Fibroblast of lung (primary cell): ENCODE measurements around the gene PDZD2. TPM values are rescaled to one million over a fixed set of nuclear protein-coding genes. Genes with fewer than 3 reads are reported as not detected.

Experiments
- DNase-seq, 2 donors: peaks; one replicate each; pipeline versions ENCODE4 v3.0.0 to v3.0.0-alpha.2; 2010; ENCODE audit warnings: low read depth in 2 of 2
- H2AFZ ChIP-seq: 2 replicates; pipeline ENCODE4 v1.5.1; 2012; ENCODE audit warnings: low read length, control low read depth, inconsistent platforms
- H3K27ac ChIP-seq: 2 replicates; pipeline ENCODE4 v1.5.1; 2011; ENCODE audit warnings: low read length, control low read depth; ENCODE audit not compliant: insufficient read depth
- H3K27me3 ChIP-seq: 2 replicates; pipeline ENCODE4 v1.5.1; 2011; ENCODE audit warnings: mild to moderate bottlenecking, low read length; ENCODE audit not compliant: control insufficient read depth, insufficient read depth
- H3K36me3 ChIP-seq: 2 replicates; pipeline ENCODE4 v1.5.1; 2011; ENCODE audit warnings: low read length; ENCODE audit not compliant: control insufficient read depth, insufficient read depth
- H3K4me1 ChIP-seq: 2 replicates; pipeline ENCODE4 v1.5.1; 2011; ENCODE audit warnings: low read length; ENCODE audit not compliant: control insufficient read depth, insufficient read depth; ENCODE audit errors: extremely low read depth
- H3K4me2 ChIP-seq: 2 replicates; pipeline ENCODE4 v1.5.1; 2011; ENCODE audit warnings: low read length, control low read depth; ENCODE audit not compliant: insufficient read depth; ENCODE audit errors: extremely low read depth
- H3K4me3 ChIP-seq, 4 experiments: fragments of 200-600 bp in 1 of 4; sonication (generic) in 1 of 4; replicated peaks in 1 of 4; 2 replicates each; pipeline ENCODE4 v1.5.1; 2011 to 2016; ENCODE audit warnings: low read length in 4 of 4, low read depth in 3 of 4, mild to moderate bottlenecking in 3 of 4, control low read depth in 2 of 4, inconsistent platforms in 1 of 4, mixed read lengths in 1 of 4; ENCODE audit not compliant: insufficient read depth in 1 of 4; ENCODE audit errors: control extremely low read depth in 1 of 4
- H3K79me2 ChIP-seq: 2 replicates; pipeline ENCODE4 v1.5.1; 2012; ENCODE audit warnings: mild to moderate bottlenecking, low read length, inconsistent platforms; ENCODE audit not compliant: control insufficient read depth, insufficient read depth
- H3K9ac ChIP-seq: 2 replicates; pipeline ENCODE4 v1.5.1; 2011; ENCODE audit warnings: mild to moderate bottlenecking, low read length, control low read depth; ENCODE audit not compliant: insufficient read depth
- H3K9me3 ChIP-seq: 2 replicates; pipeline ENCODE4 v1.5.1; 2012; ENCODE audit warnings: low read depth, low read length; ENCODE audit not compliant: control insufficient read depth, insufficient read depth
- H4K20me1 ChIP-seq: 2 replicates; pipeline ENCODE4 v1.5.1; 2011; ENCODE audit warnings: low read length; ENCODE audit not compliant: control insufficient read depth, insufficient read depth; ENCODE audit errors: extremely low read depth
- EZH2 ChIP-seq: IDR thresholded peaks from 2 replicates; pipeline ENCODE4 v1.5.1; 2012; ENCODE audit warnings: low read length, control low read depth, mild to moderate bottlenecking; ENCODE audit errors: missing control alignments
- polyA plus RNA-seq, 2 donors: library from polyadenylated mRNA; depleted of rRNA in 1 of 2; stranded (reverse) in 1 of 2; unstranded in 1 of 2; fragments of >200 nt; gene quantifications; 2 replicates each; pipeline ENCODE4 v1.2.1, GENCODE V29; 2011 to 2012; ENCODE audit warnings: missing spikeins in 1 of 2
- total RNA-seq: library from RNA; depleted of rRNA; stranded (reverse); fragments of >200 nt; gene quantifications from 2 replicates; pipeline ENCODE4 v1.2.1, GENCODE V29; 2014
- TF ChIP-seq, protein P1 (sequence below), 2 donors: IDR thresholded peaks in 1 of 2; conservative IDR thresholded peaks in 1 of 2; 1 replicate in 1 of 2; 2 replicates in 1 of 2; pipeline ENCODE4 v1.5.1; 2011 to 2012; ENCODE audit warnings: low read length in 2 of 2, control low read depth in 1 of 2, inconsistent platforms in 1 of 2, low read depth in 1 of 2, mild to moderate bottlenecking in 1 of 2

Gene PDZD2
- total and polyA plus RNA-seq, 2 donors (not counting 1 experiment from before 2014, with no cell fraction given) = 0.33 to 0.40 TPM

DNA sequence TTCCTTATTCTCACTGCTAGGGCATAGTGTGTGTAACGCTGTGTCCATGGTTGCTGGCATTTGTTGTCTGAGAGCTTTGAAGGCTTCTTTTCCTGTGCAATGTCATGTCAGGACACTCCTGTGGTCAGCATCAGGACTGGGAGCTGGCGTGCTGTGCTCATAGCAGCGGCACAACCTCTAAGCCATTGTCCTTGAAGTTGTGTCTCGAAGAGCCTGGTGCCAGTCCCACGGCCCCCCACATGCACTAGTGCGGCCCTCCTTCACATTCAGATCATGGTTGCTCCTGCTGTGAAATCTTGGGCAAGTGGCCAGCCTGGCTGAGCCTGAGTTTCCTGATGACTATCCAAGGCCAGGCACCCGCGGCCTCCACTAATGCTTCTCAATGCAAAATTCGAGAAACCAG lies 32.4 kb downstream of the PDZD2 start:
- Histone ChIP-seq H3K9ac (no peak overlapping the region), H3K9me3 (no peaks in the 10 kb centered on the region), H2AFZ (no peak overlapping the region), H3K4me1 (no peaks in the 10 kb centered on the region), H3K4me3 (no peak overlapping the region), H3K27ac (no peak overlapping the region), H3K79me2 (no peaks in the 10 kb centered on the region), H3K36me3 (no peaks in the 10 kb centered on the region), H3K4me2 (no peak overlapping the region), H3K27me3 (no peaks in the 10 kb centered on the region), H4K20me1 (no peaks in the 10 kb centered on the region)
- peak in 1 of 2 donors; percentile 25 for DNase-seq
- TF ChIP-seq, protein P1, sequence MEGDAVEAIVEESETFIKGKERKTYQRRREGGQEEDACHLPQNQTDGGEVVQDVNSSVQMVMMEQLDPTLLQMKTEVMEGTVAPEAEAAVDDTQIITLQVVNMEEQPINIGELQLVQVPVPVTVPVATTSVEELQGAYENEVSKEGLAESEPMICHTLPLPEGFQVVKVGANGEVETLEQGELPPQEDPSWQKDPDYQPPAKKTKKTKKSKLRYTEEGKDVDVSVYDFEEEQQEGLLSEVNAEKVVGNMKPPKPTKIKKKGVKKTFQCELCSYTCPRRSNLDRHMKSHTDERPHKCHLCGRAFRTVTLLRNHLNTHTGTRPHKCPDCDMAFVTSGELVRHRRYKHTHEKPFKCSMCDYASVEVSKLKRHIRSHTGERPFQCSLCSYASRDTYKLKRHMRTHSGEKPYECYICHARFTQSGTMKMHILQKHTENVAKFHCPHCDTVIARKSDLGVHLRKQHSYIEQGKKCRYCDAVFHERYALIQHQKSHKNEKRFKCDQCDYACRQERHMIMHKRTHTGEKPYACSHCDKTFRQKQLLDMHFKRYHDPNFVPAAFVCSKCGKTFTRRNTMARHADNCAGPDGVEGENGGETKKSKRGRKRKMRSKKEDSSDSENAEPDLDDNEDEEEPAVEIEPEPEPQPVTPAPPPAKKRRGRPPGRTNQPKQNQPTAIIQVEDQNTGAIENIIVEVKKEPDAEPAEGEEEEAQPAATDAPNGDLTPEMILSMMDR (conservative IDR thresholded peaks at IDR 0.05 in 1 of 2, IDR thresholded peaks at IDR 0.05 in 1 of 2; ENCODE audit: low read depth in 1 of 2, low read length in 2 of 2) = no peak
- TF ChIP-seq EZH2 = no peak

DNA sequence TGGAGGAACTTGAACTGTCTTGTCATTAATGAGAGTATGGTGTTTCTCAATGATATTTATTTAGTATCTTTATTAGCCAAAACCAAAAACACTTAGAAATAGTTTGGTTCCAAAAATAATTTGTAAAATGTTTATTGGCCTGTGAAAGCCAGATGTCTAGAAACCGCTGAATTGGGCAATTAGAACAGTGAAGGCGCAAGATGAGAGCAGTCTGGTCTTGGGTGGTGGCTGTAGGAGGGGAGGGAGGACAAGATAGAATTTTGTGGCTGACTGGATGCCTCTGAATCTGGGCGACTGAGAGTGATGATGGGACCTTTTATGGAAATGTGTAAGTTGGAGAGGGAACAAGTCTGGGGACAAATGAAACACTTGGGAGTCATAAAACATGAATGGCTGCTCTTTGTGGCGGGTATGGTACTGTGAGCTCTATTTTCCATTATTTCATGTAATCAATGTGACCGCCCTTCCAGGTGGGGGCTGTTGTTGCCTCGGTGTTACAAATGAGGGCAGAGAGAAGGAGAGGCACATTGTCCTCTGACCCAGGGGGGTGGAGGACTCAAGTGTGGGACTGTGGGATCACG lies 35.5 kb downstream of the PDZD2 start:
- TF ChIP-seq, protein P1 (conservative IDR thresholded peaks at IDR 0.05 in 1 of 2, IDR thresholded peaks at IDR 0.05 in 1 of 2; ENCODE audit: low read depth in 1 of 2, low read length in 2 of 2) = no peak
- TF ChIP-seq EZH2 = no peak
- no peak for DNase-seq
- Histone ChIP-seq H3K36me3 (no peaks in the 10 kb centered on the region), H3K4me3 (no peak overlapping the region), H3K27me3 (no peaks in the 10 kb centered on the region), H3K79me2 (no peaks in the 10 kb centered on the region), H3K9me3 (no peaks in the 10 kb centered on the region), H3K4me2 (no peak overlapping the region), H3K27ac (no peak overlapping the region), H4K20me1 (no peaks in the 10 kb centered on the region), H3K4me1 (no peaks in the 10 kb centered on the region), H2AFZ (no peak overlapping the region), H3K9ac (no peak overlapping the region)

DNA sequence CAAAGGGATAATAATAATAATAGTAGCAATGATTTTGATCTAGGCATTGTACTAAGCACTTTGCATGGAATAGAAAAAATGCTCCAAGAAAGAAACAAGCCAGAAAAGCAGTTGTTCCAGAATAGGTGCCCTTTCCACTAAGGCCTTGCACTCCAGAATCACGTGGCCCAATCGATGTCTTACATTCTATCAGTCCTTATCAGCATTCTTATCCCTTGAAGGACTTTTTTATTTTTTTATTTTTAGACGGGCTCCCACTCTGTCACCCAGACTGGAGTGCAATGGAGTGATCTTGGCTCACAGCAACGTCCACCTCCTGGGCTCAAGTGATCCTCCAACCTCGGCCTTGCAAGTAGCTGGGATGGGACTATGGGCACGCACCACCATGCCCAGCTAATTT lies 36.5 kb downstream of the PDZD2 start:
- Histone ChIP-seq H3K27ac (no peak overlapping the region), H3K4me3 (no peak overlapping the region), H3K79me2 (no peaks in the 10 kb centered on the region), H3K4me2 (no peak overlapping the region), H2AFZ (no peak overlapping the region), H3K4me1 (no peaks in the 10 kb centered on the region), H3K9ac (no peak overlapping the region), H4K20me1 (no peaks in the 10 kb centered on the region), H3K27me3 (no peaks in the 10 kb centered on the region), H3K9me3 (no peaks in the 10 kb centered on the region), H3K36me3 (no peaks in the 10 kb centered on the region)
- no peak for DNase-seq
- no peak for TF ChIP-seq EZH2
- TF ChIP-seq, protein P1 (conservative IDR thresholded peaks at IDR 0.05 in 1 of 2, IDR thresholded peaks at IDR 0.05 in 1 of 2; ENCODE audit: low read depth in 1 of 2, low read length in 2 of 2) = no peak
